Left lung (tissue), 10 donors: ENCODE measurements around the gene IRX4. TPM values are rescaled to one million over a fixed set of nuclear protein-coding genes. Genes with fewer than 3 reads are reported as not detected.

Source experiments
- ATAC-seq: fragments of 200-7000 bp; cut with Tn5 transposase; one replicate; pipeline ENCODE4 v1.9.1; 2020; ENCODE audit warnings: moderate library complexity
- DNase-seq, 4 donors: peaks; one replicate each; pipeline ENCODE4 v3.0.0-alpha.2; 2013 to 2020
- H3K27ac ChIP-seq, 2 donors: fragments of 200-600 bp; sonication (generic) in 1 of 2; one replicate each; pipeline versions ENCODE4 v1.5.0 to v1.8.0; 2020 to 2021
- H3K27me3 ChIP-seq, 2 donors: fragments of 200-600 bp; sonication (generic) in 1 of 2; one replicate each; pipeline versions ENCODE4 v1.5.0 to v1.8.0; 2020 to 2021
- H3K36me3 ChIP-seq, 2 donors: fragments of 200-600 bp; sonication (generic) in 1 of 2; one replicate each; pipeline versions ENCODE4 v1.5.0 to v1.8.0; 2020 to 2021
- H3K4me1 ChIP-seq, 2 donors: fragments of 200-600 bp; one replicate each; pipeline ENCODE4 v1.8.0; 2021
- H3K4me3 ChIP-seq, 2 donors: fragments of 200-600 bp; sonication (generic) in 1 of 2; one replicate each; pipeline versions ENCODE4 v1.5.0 to v1.8.0; 2020 to 2021; ENCODE audit warnings: mild to moderate bottlenecking in 1 of 2
- H3K9me3 ChIP-seq, 2 donors: fragments of 200-600 bp; sonication (generic) in 1 of 2; one replicate each; pipeline versions ENCODE4 v1.5.0 to v1.8.0; 2020 to 2021
- intact Hi-C, 2 donors: fragments of 100-400 bp; cut with DNase I; formaldehyde crosslinking; loops; one replicate each; pipeline versions ENCODE4 v1.11.2 to v1.14.2; 2022
- polyA plus RNA-seq, 6 donors: library from polyadenylated mRNA; unstranded; fragments of 120-200 nt; gene quantifications; one replicate each; pipeline ENCODE4 v1.2.1, GENCODE V29; 2013; ENCODE audit not compliant: insufficient read length in 6 of 6
- total RNA-seq, 2 donors: library from RNA; stranded (reverse); fragmentation: NEBNext Ultra II Directional; extraction: Animal tissue kit (Norgen Biotek cat#: 25700); gene quantifications; one replicate each; pipeline ENCODE4 v1.2.1, GENCODE V29; 2021
- TF ChIP-seq, protein P1 (sequence below), 2 donors: fragments of 200-600 bp; sonication (generic) in 1 of 2; IDR thresholded peaks; one replicate each; pipeline versions ENCODE4 v1.5.0 to v1.8.0; 2021; ENCODE audit warnings: antibody characterized with exemption in 2 of 2
- donor health status: DM: no; HTN: yes; CAD: no.
- donor health status: DM: no; HTN: no; CAD: no.

IRX4 gene
- total and polyA plus RNA-seq, 8 donors: not detected

DNA sequence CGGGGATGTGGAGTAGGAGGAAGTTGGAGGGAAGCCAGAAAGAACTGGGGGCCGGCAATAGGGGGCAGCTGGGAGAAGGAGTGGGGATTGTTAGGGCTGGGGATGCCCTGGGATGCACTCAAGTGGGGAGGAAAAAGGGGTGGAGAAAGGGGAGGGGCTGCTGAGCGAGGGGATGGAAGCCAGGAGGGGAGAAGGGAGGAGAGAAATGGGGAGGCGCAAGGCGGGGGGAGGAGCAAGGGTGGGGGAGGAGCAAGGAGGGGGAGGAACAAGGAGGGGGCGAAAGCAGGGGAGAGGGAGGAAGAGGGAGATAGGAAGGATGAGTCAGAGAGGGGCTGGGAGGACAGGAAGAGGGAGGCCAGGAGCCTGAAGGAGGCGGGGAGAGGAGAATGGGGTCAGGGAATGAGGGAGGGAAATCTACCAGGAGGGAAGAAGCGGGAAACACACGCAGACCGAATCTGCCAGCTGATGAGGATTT, 1.6 kb downstream of the IRX4 start:
- Histone ChIP-seq H3K4me1 (peaks cover 8 to 17% of the 10 kb centered on the region in 2 donors), H3K36me3 (no peaks in the 10 kb centered on the region), H3K27me3 (peaks cover 95 to 100% of the 10 kb centered on the region in 2 donors), H3K4me3 (no peak overlapping the region), H3K9me3 (no peaks in the 10 kb centered on the region), H3K27ac (no peak overlapping the region)
- no peak for ATAC-seq
- TF ChIP-seq, protein P1, sequence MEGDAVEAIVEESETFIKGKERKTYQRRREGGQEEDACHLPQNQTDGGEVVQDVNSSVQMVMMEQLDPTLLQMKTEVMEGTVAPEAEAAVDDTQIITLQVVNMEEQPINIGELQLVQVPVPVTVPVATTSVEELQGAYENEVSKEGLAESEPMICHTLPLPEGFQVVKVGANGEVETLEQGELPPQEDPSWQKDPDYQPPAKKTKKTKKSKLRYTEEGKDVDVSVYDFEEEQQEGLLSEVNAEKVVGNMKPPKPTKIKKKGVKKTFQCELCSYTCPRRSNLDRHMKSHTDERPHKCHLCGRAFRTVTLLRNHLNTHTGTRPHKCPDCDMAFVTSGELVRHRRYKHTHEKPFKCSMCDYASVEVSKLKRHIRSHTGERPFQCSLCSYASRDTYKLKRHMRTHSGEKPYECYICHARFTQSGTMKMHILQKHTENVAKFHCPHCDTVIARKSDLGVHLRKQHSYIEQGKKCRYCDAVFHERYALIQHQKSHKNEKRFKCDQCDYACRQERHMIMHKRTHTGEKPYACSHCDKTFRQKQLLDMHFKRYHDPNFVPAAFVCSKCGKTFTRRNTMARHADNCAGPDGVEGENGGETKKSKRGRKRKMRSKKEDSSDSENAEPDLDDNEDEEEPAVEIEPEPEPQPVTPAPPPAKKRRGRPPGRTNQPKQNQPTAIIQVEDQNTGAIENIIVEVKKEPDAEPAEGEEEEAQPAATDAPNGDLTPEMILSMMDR (IDR thresholded peaks at IDR 0.05): no peak
- peak in 1 of 4 donors; percentile 23 for DNase-seq
- intact Hi-C loops: no loop called here

DNA sequence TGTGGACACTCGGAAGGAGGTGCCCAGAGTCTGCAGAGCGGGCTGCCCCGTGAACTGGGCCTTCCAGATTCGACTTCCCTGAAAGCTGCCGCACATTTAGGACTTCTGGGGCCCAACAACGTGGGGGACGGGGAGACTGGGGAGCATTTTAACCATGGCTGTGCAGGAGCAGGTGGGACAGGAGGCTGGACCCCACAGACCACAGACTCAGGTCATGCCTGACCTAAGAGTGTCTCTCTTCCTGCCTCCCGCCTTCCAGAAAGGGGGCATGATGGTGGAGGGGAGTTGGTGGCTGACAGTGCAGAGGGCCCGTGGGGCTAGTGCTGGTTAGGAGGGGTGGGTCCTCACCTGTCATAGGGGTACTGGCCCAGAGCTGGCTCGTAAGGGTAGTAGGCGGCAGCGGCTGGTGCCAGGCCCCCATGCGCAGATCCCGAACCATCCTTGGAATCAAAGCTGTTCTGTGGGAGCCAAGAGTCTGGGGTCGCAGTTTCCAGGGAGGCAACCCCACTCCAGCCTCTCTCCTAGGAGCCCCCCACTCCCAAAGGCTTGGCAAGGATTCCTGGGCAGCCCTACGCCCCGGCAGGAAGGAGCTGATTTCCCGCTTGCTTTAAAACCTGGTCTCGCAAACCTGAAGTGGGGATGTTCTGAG, 2.2 kb downstream of the IRX4 start:
- TF ChIP-seq, protein P1 (IDR thresholded peaks at IDR 0.05): no peak
- Histone ChIP-seq H3K36me3 (no peaks in the 10 kb centered on the region), H3K9me3 (no peaks in the 10 kb centered on the region), H3K27ac (no peak overlapping the region), H3K27me3 (peaks cover 95 to 100% of the 10 kb centered on the region in 2 donors), H3K4me1 (peaks cover 8 to 23% of the 10 kb centered on the region in 2 donors), H3K4me3 (no peak overlapping the region)
- DNase-seq (peak in 1 of 4 donors; percentile 24), ATAC-seq (no peak)
- intact Hi-C loops: no loop called here

DNA sequence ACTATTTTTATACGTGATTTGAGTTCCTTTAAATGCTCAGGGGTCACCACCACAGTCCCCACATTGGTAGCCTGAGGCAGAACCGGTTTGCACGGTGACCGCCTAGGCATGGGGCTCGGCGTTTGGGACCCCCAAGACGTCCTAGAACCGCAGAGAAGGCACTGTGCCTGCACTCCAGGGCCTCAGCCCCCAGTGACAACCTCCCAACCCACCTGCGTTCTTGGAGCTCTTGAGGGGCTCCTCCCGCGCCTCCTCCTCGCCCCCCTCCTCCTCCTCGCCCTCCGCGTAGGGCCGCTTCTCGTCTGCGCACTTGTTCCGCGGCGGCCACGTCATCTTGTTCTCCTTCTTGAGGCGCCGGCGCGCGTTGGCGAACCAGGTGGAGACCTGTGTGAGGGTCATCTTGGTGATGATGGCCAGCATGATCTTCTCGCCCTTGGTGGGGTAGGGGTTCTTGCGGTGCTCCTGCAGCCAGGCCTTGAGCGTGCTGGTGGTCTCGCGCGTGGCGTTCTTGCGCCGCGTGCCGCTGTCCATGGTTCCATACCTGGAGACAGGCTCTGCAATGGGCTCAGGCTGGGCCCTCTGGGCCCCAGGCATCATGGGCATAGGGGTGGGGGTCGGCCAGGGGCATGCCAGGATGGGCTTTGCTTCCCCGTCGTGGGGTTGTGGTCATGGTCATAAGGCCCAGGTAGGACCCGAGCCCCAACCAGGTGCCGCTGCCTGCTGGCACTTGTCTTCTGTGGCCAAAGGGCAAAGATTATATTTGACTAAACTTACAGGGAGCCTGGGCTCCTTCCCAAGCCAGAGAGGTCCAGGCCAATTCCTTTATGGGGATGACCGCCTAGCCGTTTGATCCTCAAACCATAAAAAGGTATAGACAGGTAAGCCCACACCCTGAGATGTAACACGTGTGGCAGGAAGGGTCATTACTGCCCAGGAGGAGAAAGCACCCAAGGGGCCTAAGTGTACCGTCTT, 3.1 kb downstream of the IRX4 start:
- Histone ChIP-seq H3K27ac (no peak overlapping the region), H3K4me1 (peaks cover 8 to 25% of the 10 kb centered on the region in 2 donors), H3K36me3 (no peaks in the 10 kb centered on the region), H3K4me3 (no peak overlapping the region), H3K27me3 (peaks cover 91 to 100% of the 10 kb centered on the region in 2 donors), H3K9me3 (no peaks in the 10 kb centered on the region)
- no peak for ATAC-seq
- peak in 1 of 4 donors; percentile 58 for DNase-seq
- intact Hi-C loops: no loop called here
- TF ChIP-seq, protein P1 (IDR thresholded peaks at IDR 0.05): no peak

DNA sequence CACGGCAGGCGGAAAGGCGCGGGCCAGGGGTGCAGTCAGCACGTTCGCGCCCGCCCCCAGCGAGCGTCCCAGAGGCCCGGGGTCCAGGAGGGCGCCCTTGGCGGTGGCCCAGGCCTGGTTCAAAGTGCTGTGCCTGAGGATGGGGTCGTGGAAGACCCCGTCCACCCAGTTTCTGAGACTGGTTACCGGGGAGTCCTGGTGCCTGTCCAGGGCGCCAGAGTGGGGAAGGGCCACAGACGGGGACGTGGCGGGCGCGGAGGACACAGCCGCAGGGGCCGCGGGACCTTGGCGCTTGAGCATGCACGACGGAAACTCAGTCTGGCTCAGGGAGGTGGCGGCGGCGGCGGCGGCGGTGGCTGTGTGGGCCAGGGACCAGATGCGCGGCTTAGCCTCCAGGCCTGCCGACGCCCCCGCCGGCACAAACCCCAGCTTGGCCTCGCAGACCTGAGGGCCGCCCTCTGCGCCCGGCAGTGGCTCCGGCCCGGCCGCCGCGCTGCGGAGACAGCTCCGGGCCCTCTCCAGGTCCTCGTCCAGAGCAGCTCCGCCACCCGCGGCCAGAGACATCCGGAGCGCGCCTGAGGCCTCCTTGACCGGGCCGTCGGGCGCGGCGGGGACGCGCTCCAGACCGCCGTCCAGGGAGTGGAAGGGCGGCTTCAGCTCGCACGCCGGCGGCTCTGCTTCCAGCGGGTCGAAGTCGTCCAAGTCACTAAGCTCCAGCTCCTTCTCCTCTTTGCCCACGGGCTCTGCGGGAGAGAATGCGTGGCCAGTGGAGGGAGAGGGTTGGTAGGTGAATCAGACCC, 4.5 kb downstream of the IRX4 start:
- TF ChIP-seq, protein P1 (IDR thresholded peaks at IDR 0.05): no peak
- Histone ChIP-seq H3K36me3 (no peaks in the 10 kb centered on the region), H3K4me3 (no peak overlapping the region), H3K27ac (no peak overlapping the region), H3K9me3 (no peaks in the 10 kb centered on the region), H3K27me3 (peaks cover 86 to 100% of the 10 kb centered on the region in 2 donors), H3K4me1 (peaks cover 8 to 20% of the 10 kb centered on the region in 2 donors)
- no peak for ATAC-seq
- intact Hi-C loops: no loop called here
- DNase-seq: no peak
